K562 (cell line): ENCODE measurements around the gene CCNI. TPM values are rescaled to one million over a fixed set of nuclear protein-coding genes. Genes with fewer than 3 reads are reported as not detected.

Source experiments
- ATAC-seq: fragments of 200-7000 bp; cut with Tn5 transposase; 3 replicates; pipeline ENCODE4 v1.9.1; 2020; ENCODE audit warnings: moderate library complexity
- BruUV-seq: library from RNA; stranded (reverse); fragments of 400-500 nt; replicated peaks from 2 replicates; lab custom pipeline; 2021; lab: Mats Ljungman, UMichigan
- CTCF ChIA-PET: fragments of 300-600 bp; formaldehyde crosslinking; extraction: SDS; loops from one replicate; lab custom pipeline; 2021; ENCODE audit warnings: low intra/inter-chr PET ratio; lab: Yijun Ruan, JAX
- POLR2A ChIA-PET: fragments of 300-600, 350-650 bp; sonication (Branson Sonifier 250); formaldehyde crosslinking; extraction: SDS; loops from one replicate; lab custom pipeline; 2021; ENCODE audit warnings: antibody characterized with exemption, inconsistent platforms; lab: Yijun Ruan, JAX
- DNase-seq, 4 experiments: peaks; one replicate each; pipeline versions ENCODE4 v3.0.0 to v3.0.0-alpha.2; 2011 to 2018; ENCODE audit warnings: low spot score in 3 of 4, mixed read lengths in 3 of 4; ENCODE audit errors: extremely low read depth in 1 of 4
- FAIRE-seq: peaks from 2 replicates; lab custom pipeline; 2011; peaks lifted over from hg19 to GRCh38; lab: Jason Lieb, UNC
- H2AFZ ChIP-seq: 2 replicates; pipeline ENCODE4 v1.6.0; 2011; ENCODE audit warnings: low read depth, low read length, control low read depth, inconsistent platforms
- H3K27ac ChIP-seq: fragments of 200-600 bp; 3 replicates; pipeline ENCODE4 v1.8.0; 2011; ENCODE audit warnings: low read depth, mild to moderate bottlenecking, control low read depth, inconsistent platforms, low read length, moderate library complexity, mixed read lengths; ENCODE audit errors: extremely low read depth
- H3K27me3 ChIP-seq, 2 experiments: fragments of 300-600 bp in 1 of 2; 2 replicates in 1 of 2; 3 replicates in 1 of 2; pipeline versions ENCODE4 v1.6.0 to v1.8.0; 2011; ENCODE audit warnings: inconsistent platforms in 2 of 2, low read length in 2 of 2, mild to moderate bottlenecking in 1 of 2, mixed read lengths in 1 of 2, moderate library complexity in 1 of 2; ENCODE audit not compliant: control insufficient read depth in 2 of 2, insufficient read depth in 2 of 2
- H3K36me3 ChIP-seq: fragments of 300-600 bp; 3 replicates; pipeline ENCODE4 v1.8.0; 2011; ENCODE audit warnings: mild to moderate bottlenecking, low read length, inconsistent platforms; ENCODE audit not compliant: control insufficient read depth, insufficient read depth
- H3K4me1 ChIP-seq, 2 experiments: fragments of 200-600 bp in 1 of 2; replicated peaks in 1 of 2; 2 replicates in 1 of 2; 3 replicates in 1 of 2; pipeline versions ENCODE4 v1.5.1 to v1.8.0; 2011; ENCODE audit warnings: inconsistent platforms in 2 of 2, low read length in 2 of 2, mild to moderate bottlenecking in 1 of 2, mixed read lengths in 1 of 2, moderate library complexity in 1 of 2; ENCODE audit not compliant: control insufficient read depth in 2 of 2, insufficient read depth in 2 of 2
- H3K4me2 ChIP-seq: 2 replicates; pipeline ENCODE4 v1.6.1; 2011; ENCODE audit warnings: low read length, control low read depth, inconsistent platforms, mixed read lengths; ENCODE audit not compliant: insufficient read depth
- H3K4me3 ChIP-seq: fragments of 200-600 bp; sonication (generic), shearing (Covaris generic); 2 replicates; pipeline ENCODE4 v1.5.1; 2016; ENCODE audit warnings: control low read depth, inconsistent platforms
- H3K79me2 ChIP-seq: fragments of 200-600 bp; 3 replicates; pipeline ENCODE4 v1.8.0; 2011; ENCODE audit warnings: low read length, inconsistent platforms; ENCODE audit not compliant: control insufficient read depth, insufficient read depth
- H3K9ac ChIP-seq, 2 experiments: 2 replicates each; pipeline versions ENCODE4 v1.6.0 to v1.6.1; 2011; ENCODE audit warnings: low read depth in 2 of 2, low read length in 2 of 2, control low read depth in 1 of 2, inconsistent platforms in 1 of 2, mild to moderate bottlenecking in 1 of 2, mixed read lengths in 1 of 2; ENCODE audit not compliant: insufficient read depth in 1 of 2
- H3K9me1 ChIP-seq: one replicate; pipeline ENCODE4 v1.6.0; 2011; ENCODE audit warnings: inconsistent platforms, mild to moderate bottlenecking, low read length, moderate library complexity; ENCODE audit not compliant: control insufficient read depth, insufficient read depth
- H3K9me3 ChIP-seq: replicated peaks from 2 replicates; pipeline ENCODE4 v1.5.1; 2011; ENCODE audit warnings: low read depth, low read length, inconsistent platforms; ENCODE audit not compliant: control insufficient read depth, insufficient read depth
- H4K20me1 ChIP-seq: replicated peaks from 2 replicates; pipeline ENCODE4 v1.6.1; 2011; ENCODE audit warnings: low read length, inconsistent platforms, mixed read lengths; ENCODE audit not compliant: control insufficient read depth, insufficient read depth
- ARID4B ChIP-seq: sonication (generic); formaldehyde crosslinking; IDR thresholded peaks from 2 replicates; pipeline ENCODE4 v1.8.0; 2022; ENCODE audit warnings: mild to moderate bottlenecking, missing genetic modification reagents
- FOS ChIP-seq: IDR thresholded peaks from 3 replicates; pipeline ENCODE4 v1.6.1; 2011; ENCODE audit not compliant: insufficient read length; ENCODE audit errors: extremely low read depth
- FOXA1 ChIP-seq: fragments of 450-650 bp; IDR thresholded peaks from 2 replicates; pipeline ENCODE4 v1.6.1; 2016; ENCODE audit warnings: mild to moderate bottlenecking, borderline replicate concordance
- KAT8 ChIP-seq: fragments of 450-650 bp; IDR thresholded peaks from 2 replicates; pipeline ENCODE4 v1.6.1; 2016; ENCODE audit warnings: low read depth, mild to moderate bottlenecking
- NEUROD1 ChIP-seq: fragments of 150-350 bp; IDR thresholded peaks from 2 replicates; pipeline ENCODE4 v1.6.1; 2014; ENCODE audit warnings: borderline replicate concordance, low read length, low read depth; ENCODE audit not compliant: partially characterized antibody
- PCBP2 ChIP-seq: fragments of 200-400 bp; formaldehyde crosslinking; IDR thresholded peaks from 2 replicates; pipeline ENCODE4 v1.6.1; 2018; ENCODE audit warnings: low read length, low read depth, mild to moderate bottlenecking, moderate library complexity; ENCODE audit not compliant: poor library complexity, severe bottlenecking
- RBM17 ChIP-seq: fragments of 200-400 bp; formaldehyde crosslinking; IDR thresholded peaks from 2 replicates; pipeline ENCODE4 v1.6.1; 2017; ENCODE audit warnings: low read depth, mild to moderate bottlenecking, low read length, borderline replicate concordance
- SMAD3 ChIP-seq: fragments of 450-650 bp; formaldehyde crosslinking; conservative IDR thresholded peaks from 2 replicates; pipeline ENCODE4 v1.4.0; 2020; ENCODE audit warnings: mild to moderate bottlenecking
- STAT5A ChIP-seq: IDR thresholded peaks from 2 replicates; pipeline ENCODE4 v1.6.1; 2012; ENCODE audit warnings: low read length, inconsistent platforms, borderline replicate concordance
- TGIF2 ChIP-seq: sonication (generic); formaldehyde crosslinking; IDR thresholded peaks from 2 replicates; pipeline ENCODE4 v1.8.1; 2022; ENCODE audit warnings: mild to moderate bottlenecking, missing genetic modification reagents, moderate library complexity
- ZNF584 ChIP-seq: fragments of 200-800 bp; sonication (Bioruptor generic); IDR thresholded peaks from 2 replicates; pipeline ENCODE4 v1.6.1; 2016; ENCODE audit warnings: low read depth, mild to moderate bottlenecking, missing genetic modification characterization, missing compliant biosample characterization
- WGBS: fragments of 100-300 bp; shearing (Covaris generic); methylation state at CpG from one replicate; pipeline ENCODE4 v1.1.6; 2016; ENCODE audit warnings: low coverage, mixed read lengths; ENCODE audit not compliant: insufficient coverage; ENCODE audit errors: missing lambda C conversion rate; 5-methylcytosine and 5-hydroxymethylcytosine counted together
- in situ Hi-C: fragments of 300-500 bp; cut with MboI; formaldehyde crosslinking; loops from 4 replicates; pipeline ENCODE4 v1.15.0; 2018; ENCODE audit warnings: inconsistent platforms, mixed read lengths
- intact Hi-C: fragments of 100-400 bp; cut with micrococcal nuclease; formaldehyde crosslinking; loops from 2 replicates; pipeline ENCODE4 v1.14.2; 2022
- polyA plus RNA-seq, 8 experiments: library from polyadenylated mRNA; depleted of rRNA in 4 of 8; stranded (reverse) in 5 of 8; unstranded in 3 of 8; fragments of >200 nt; fragmentation: Nextera tagmentation in 2 of 8; fragmentation: Illumina TruSeq in 1 of 8; extraction: Ambion mirVana in 2 of 8; extraction: Trizol in 1 of 8; gene quantifications; 2 replicates each; pipeline versions ENCODE4 v1.2.1 to v1.2.3, GENCODE V29; 2011 to 2014; ENCODE audit warnings: inconsistent platforms in 1 of 8, missing spikeins in 1 of 8
- total RNA-seq, 7 experiments: library from RNA; depleted of rRNA in 6 of 7; stranded (reverse); fragments of >200 nt in 6 of 7; fragmentation: Illumina TruSeq in 2 of 7; extraction: Trizol in 2 of 7; gene quantifications; 2 replicates each; pipeline versions ENCODE4 v1.2.1 to v1.2.3, GENCODE V29; 2011 to 2021; ENCODE audit warnings: low replicate concordance in 1 of 7
- TF ChIP-seq, protein P1 (sequence below): IDR thresholded peaks from 3 replicates; pipeline ENCODE4 v1.6.1; 2011; ENCODE audit warnings: borderline replicate concordance, mild to moderate bottlenecking; ENCODE audit not compliant: insufficient read length, insufficient read depth
- TF ChIP-seq, protein P2 (sequence below): sonication (generic); formaldehyde crosslinking; IDR thresholded peaks from 2 replicates; pipeline ENCODE4 v1.4.0; 2020; ENCODE audit warnings: mild to moderate bottlenecking, missing genetic modification reagents

CCNI gene
- total and polyA plus RNA-seq, 9 of the 15 experiments (the other 6 are each of a cell fraction or from before 2014, with no cell fraction given): 43.3 to 159 (median 98.5) TPM

- TF ChIP-seq FOXA1: no peak
- TF ChIP-seq FOS: no peak
- no peak for TF ChIP-seq RBM17
- TF ChIP-seq, all 486 proteins: peak for 0
Measured at GRCh38 chr4:77025643-77026321, 50.0 kb downstream of the CCNI start (continued).

- H3K4me2 ChIP-seq: no peak overlapping the region
- 96% methylated on average over 11 of the region's 11 CpGs for WGBS
- no peak overlapping the region for H3K9ac ChIP-seq
- ChIA-PET POLR2A (no interaction called here), CTCF (no interaction called here)
- ATAC-seq (no peak), DNase-seq (no peak), FAIRE-seq (no peak)
- peaks cover 89% of the 10 kb centered on the region for H3K36me3 ChIP-seq
- no peaks in the 10 kb centered on the region for H3K9me3 ChIP-seq
- H3K9me1 ChIP-seq: peaks cover 4% of the 10 kb centered on the region
- no peak overlapping the region for H2AFZ ChIP-seq
- in situ Hi-C loops: no loop called here
- no TSS peak for BruUV-seq
- no peak overlapping the region for H3K4me3 ChIP-seq
- no peaks in the 10 kb centered on the region for H3K79me2 ChIP-seq
- H3K4me1 ChIP-seq: no peaks in the 10 kb centered on the region
- 0 out of 2 replicates have a peak, but pooled peaks cover 3% of the 10 kb centered on the region for H4K20me1 ChIP-seq
- no peak overlapping the region for H3K27ac ChIP-seq
- no peaks in the 10 kb centered on the region for H3K27me3 ChIP-seq
- intact Hi-C loops: no loop called here
- TF ChIP-seq PCBP2 (no peak), KAT8 (no peak), SMAD3 (CRISPR knock-in tag) (no peak), NEUROD1 (no peak), STAT5A (no peak), TGIF2 (CRISPR knock-in tag) (no peak), ZNF584 (CRISPR knock-in tag) (no peak), ARID4B (CRISPR knock-in tag) (no peak)
- TF ChIP-seq, protein P1, sequence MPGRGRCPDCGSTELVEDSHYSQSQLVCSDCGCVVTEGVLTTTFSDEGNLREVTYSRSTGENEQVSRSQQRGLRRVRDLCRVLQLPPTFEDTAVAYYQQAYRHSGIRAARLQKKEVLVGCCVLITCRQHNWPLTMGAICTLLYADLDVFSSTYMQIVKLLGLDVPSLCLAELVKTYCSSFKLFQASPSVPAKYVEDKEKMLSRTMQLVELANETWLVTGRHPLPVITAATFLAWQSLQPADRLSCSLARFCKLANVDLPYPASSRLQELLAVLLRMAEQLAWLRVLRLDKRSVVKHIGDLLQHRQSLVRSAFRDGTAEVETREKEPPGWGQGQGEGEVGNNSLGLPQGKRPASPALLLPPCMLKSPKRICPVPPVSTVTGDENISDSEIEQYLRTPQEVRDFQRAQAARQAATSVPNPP: no peak
- TF ChIP-seq, protein P2, sequence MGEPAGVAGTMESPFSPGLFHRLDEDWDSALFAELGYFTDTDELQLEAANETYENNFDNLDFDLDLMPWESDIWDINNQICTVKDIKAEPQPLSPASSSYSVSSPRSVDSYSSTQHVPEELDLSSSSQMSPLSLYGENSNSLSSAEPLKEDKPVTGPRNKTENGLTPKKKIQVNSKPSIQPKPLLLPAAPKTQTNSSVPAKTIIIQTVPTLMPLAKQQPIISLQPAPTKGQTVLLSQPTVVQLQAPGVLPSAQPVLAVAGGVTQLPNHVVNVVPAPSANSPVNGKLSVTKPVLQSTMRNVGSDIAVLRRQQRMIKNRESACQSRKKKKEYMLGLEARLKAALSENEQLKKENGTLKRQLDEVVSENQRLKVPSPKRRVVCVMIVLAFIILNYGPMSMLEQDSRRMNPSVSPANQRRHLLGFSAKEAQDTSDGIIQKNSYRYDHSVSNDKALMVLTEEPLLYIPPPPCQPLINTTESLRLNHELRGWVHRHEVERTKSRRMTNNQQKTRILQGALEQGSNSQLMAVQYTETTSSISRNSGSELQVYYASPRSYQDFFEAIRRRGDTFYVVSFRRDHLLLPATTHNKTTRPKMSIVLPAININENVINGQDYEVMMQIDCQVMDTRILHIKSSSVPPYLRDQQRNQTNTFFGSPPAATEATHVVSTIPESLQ (CRISPR knock-in tag): no peak
Measured at GRCh38 chr4:77023920-77024319, 51.9 kb downstream of the CCNI start.
